H1 (cell line): ENCODE data around the gene DLAT.

ENCODE experiments used
- CREB1 ChIP-seq: IDR thresholded peaks from 2 replicates; pipeline ENCODE4 v1.6.1; 2012; ENCODE audit warnings: inconsistent platforms
- RAD21 ChIP-seq, 2 experiments: IDR thresholded peaks in 1 of 2; conservative IDR thresholded peaks in 1 of 2; 2 replicates each; pipeline ENCODE4 v1.6.1; 2011; ENCODE audit warnings: low read depth in 2 of 2, low read length in 2 of 2, improper control_type of control experiment in 1 of 2, inconsistent platforms in 1 of 2, mild to moderate bottlenecking in 1 of 2, moderate library complexity in 1 of 2
- SP1 ChIP-seq: IDR thresholded peaks from 2 replicates; pipeline ENCODE4 v1.6.1; 2011; ENCODE audit warnings: low read depth, low read length
- TAF1 ChIP-seq: IDR thresholded peaks from 2 replicates; pipeline ENCODE4 v1.6.1; 2011; ENCODE audit warnings: mild to moderate bottlenecking, low read depth, low read length
- TEAD4 ChIP-seq: IDR thresholded peaks from 2 replicates; pipeline ENCODE4 v1.6.1; 2012; ENCODE audit warnings: low read depth, low read length, inconsistent platforms, mixed read lengths
- ZNF274 ChIP-seq: IDR thresholded peaks from 2 replicates; pipeline ENCODE4 v1.7.0; 2012; ENCODE audit warnings: low read length, borderline replicate concordance; ENCODE audit errors: extremely low read depth
- TF ChIP-seq, protein P1 (sequence below), 3 experiments: IDR thresholded peaks; 1 replicate in 2 of 3; 2 replicates in 1 of 3; pipeline versions ENCODE4 v1.5.1 to v1.6.1; 2011; ENCODE audit warnings: low read length in 3 of 3, mild to moderate bottlenecking in 3 of 3, inconsistent platforms in 2 of 3, low read depth in 1 of 3, moderate library complexity in 1 of 3; ENCODE audit not compliant: insufficient read depth in 1 of 3; ENCODE audit errors: control extremely low read depth in 1 of 3

DNA sequence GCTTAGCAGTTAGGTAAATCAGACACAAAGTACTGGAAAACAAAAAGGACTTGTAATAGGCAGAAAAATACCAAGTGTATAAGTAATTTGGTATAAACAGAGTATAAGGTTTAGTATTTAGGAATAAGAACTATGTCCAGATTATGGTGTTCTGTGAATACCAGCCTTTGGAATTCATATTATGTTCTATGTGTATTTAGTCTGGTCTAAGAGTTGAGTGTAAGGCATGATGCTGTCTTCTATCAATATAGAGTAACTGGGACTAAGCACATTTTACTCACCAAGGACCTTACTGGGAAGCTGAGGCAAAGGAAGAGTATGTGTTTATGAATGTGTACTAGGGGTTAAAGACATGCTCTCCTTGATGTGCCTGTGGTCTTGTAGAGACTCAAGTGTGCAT lies 71.0 kb downstream of the DLAT start:
- no peak for TF ChIP-seq ZNF274
- TF ChIP-seq SP1, result no peak
- no peak for TF ChIP-seq CREB1
- TF ChIP-seq TAF1, result no peak
- no peak for TF ChIP-seq RAD21 (IDR thresholded peaks at IDR 0.05 in 1 of 2, conservative IDR thresholded peaks at IDR 0.05 in 1 of 2; ENCODE audit: low read depth in 2 of 2, low read length in 2 of 2)
- TF ChIP-seq, protein P1, sequence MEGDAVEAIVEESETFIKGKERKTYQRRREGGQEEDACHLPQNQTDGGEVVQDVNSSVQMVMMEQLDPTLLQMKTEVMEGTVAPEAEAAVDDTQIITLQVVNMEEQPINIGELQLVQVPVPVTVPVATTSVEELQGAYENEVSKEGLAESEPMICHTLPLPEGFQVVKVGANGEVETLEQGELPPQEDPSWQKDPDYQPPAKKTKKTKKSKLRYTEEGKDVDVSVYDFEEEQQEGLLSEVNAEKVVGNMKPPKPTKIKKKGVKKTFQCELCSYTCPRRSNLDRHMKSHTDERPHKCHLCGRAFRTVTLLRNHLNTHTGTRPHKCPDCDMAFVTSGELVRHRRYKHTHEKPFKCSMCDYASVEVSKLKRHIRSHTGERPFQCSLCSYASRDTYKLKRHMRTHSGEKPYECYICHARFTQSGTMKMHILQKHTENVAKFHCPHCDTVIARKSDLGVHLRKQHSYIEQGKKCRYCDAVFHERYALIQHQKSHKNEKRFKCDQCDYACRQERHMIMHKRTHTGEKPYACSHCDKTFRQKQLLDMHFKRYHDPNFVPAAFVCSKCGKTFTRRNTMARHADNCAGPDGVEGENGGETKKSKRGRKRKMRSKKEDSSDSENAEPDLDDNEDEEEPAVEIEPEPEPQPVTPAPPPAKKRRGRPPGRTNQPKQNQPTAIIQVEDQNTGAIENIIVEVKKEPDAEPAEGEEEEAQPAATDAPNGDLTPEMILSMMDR (IDR thresholded peaks at IDR 0.05; ENCODE audit: control extremely low read depth in 1 of 3, insufficient read depth in 1 of 3, low read depth in 1 of 3, low read length in 3 of 3), result no peak
- TF ChIP-seq TEAD4, result no peak
